Tibial nerve (tissue), 4 donors: ENCODE measurements around the gene CACNG1.

Source experiments
- CTCF ChIP-seq, 5 experiments: fragments of 200-600 bp in 3 of 5; fragments of 450-650 bp in 2 of 5; sonication (generic) in 3 of 5; IDR thresholded peaks; one replicate each; pipeline ENCODE4 v1.5.1; 2016 to 2019; ENCODE audit warnings: antibody characterized with exemption in 5 of 5, mild to moderate bottlenecking in 3 of 5, moderate library complexity in 2 of 5
- EP300 ChIP-seq, 2 donors: sonication (generic); formaldehyde crosslinking; IDR thresholded peaks; one replicate each; pipeline ENCODE4 v1.6.1; 2017; ENCODE audit warnings: antibody characterized with exemption in 2 of 2, mild to moderate bottlenecking in 1 of 2
- POLR2A ChIP-seq, 2 donors: fragments of 450-650 bp; IDR thresholded peaks; one replicate each; pipeline ENCODE4 v1.6.1; 2017; ENCODE audit warnings: antibody characterized with exemption in 2 of 2, mild to moderate bottlenecking in 2 of 2, moderate library complexity in 2 of 2

DNA sequence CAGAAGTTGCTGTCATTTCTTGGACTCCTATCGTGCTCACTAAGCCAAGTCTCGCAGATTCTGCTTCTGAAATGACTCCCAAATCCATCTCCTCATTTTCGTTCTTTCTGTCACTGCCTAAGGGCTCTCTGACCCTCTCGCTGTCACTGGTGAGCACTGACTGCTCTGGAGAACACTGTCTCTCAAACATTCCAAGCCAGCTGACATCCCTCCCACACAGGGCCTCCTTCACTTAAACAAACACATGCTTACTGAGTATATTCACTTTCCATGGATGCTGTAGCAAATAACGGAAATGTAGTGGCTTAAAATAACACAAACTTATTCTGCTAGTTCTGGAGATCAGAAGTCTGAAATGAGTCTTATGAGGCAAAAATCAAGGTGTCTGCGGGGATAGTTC is 18.8 kb downstream of the CACNG1 start:
- TF ChIP-seq EP300 (IDR thresholded peaks at IDR 0.05) (no peak), CTCF (IDR thresholded peaks at IDR 0.05) (no peak), POLR2A (IDR thresholded peaks at IDR 0.05) (no peak)
